HepG2 (cell line): ENCODE measurements around the gene PLOD3. TPM values are rescaled to one million over a fixed set of nuclear protein-coding genes. Genes with fewer than 3 reads are reported as not detected.
"Not testable (repeated sequence)": the region's sequence is repeated elsewhere in the genome, so short reads cannot be mapped to it uniquely, and the experiment has no call there.

ENCODE experiments used
- ATAC-seq: fragments of 200-7000 bp; cut with Tn5 transposase; 3 replicates; pipeline ENCODE4 v1.9.1; 2020; ENCODE audit warnings: mild to moderate bottlenecking, moderate library complexity
- BruUV-seq: library from RNA; stranded (reverse); fragments of 400-500 nt; replicated peaks from 2 replicates; lab custom pipeline; 2021; lab: Mats Ljungman, UMichigan
- CTCF ChIA-PET: fragments of 300-600 bp; formaldehyde crosslinking; extraction: SDS; loops from one replicate; lab custom pipeline; 2021; ENCODE audit warnings: low total read pairs, inconsistent platforms, low intra/inter-chr PET ratio; lab: Yijun Ruan, JAX
- POLR2A ChIA-PET: fragments of 350-600 bp; sonication (Branson Sonifier 250); formaldehyde crosslinking; loops from one replicate; lab custom pipeline; 2020; ENCODE audit warnings: antibody characterized with exemption, inconsistent platforms; lab: Yijun Ruan, JAX
- DNase-seq: peaks from one replicate; pipeline ENCODE4 v3.0.0-alpha.2; 2015; ENCODE audit warnings: low spot score
- FAIRE-seq: peaks from 3 replicates; lab custom pipeline; 2011; peaks lifted over from hg19 to GRCh38; lab: Jason Lieb, UNC
- H2AFZ ChIP-seq: one replicate; pipeline ENCODE4 v1.6.1; 2011; ENCODE audit warnings: low read length, inconsistent platforms
- H3K27ac ChIP-seq: fragments of 300-600 bp; 3 replicates; pipeline ENCODE4 v1.8.0; 2011; ENCODE audit warnings: mixed run types, mild to moderate bottlenecking, mixed read lengths, low read length, inconsistent platforms; ENCODE audit not compliant: insufficient read depth; ENCODE audit errors: extremely low read length
- H3K27me3 ChIP-seq, 2 experiments: fragments of 200-600 bp in 1 of 2; 2 replicates in 1 of 2; 3 replicates in 1 of 2; pipeline versions ENCODE4 v1.6.0 to v1.8.0; 2011; ENCODE audit warnings: low read length in 2 of 2, mild to moderate bottlenecking in 2 of 2, moderate library complexity in 2 of 2, inconsistent platforms in 1 of 2; ENCODE audit not compliant: insufficient read depth in 2 of 2, control insufficient read depth in 1 of 2
- H3K36me3 ChIP-seq, 2 experiments: fragments of 200-600 bp in 1 of 2; replicated peaks in 1 of 2; 2 replicates in 1 of 2; 3 replicates in 1 of 2; pipeline versions ENCODE4 v1.5.1 to v1.8.0; 2011; ENCODE audit warnings: low read length in 2 of 2, inconsistent platforms in 1 of 2; ENCODE audit not compliant: insufficient read depth in 2 of 2, control insufficient read depth in 1 of 2
- H3K4me1 ChIP-seq: 2 replicates; pipeline ENCODE4 v1.5.1; 2012; ENCODE audit warnings: low read length, inconsistent platforms; ENCODE audit not compliant: insufficient read depth
- H3K4me2 ChIP-seq: 2 replicates; pipeline ENCODE4 v1.6.0; 2011; ENCODE audit warnings: low read depth, low read length, inconsistent platforms
- H3K4me3 ChIP-seq, 3 experiments: fragments of 200-600 bp in 1 of 3; sonication (generic), shearing (Covaris generic) in 1 of 3; replicated peaks in 1 of 3; 2 replicates each; pipeline ENCODE4 v1.5.1; 2011 to 2016; ENCODE audit warnings: low read length in 3 of 3, inconsistent platforms in 2 of 3, low read depth in 2 of 3, mild to moderate bottlenecking in 2 of 3, control low read depth in 1 of 3, mixed read lengths in 1 of 3; ENCODE audit not compliant: insufficient read depth in 1 of 3
- H3K79me2 ChIP-seq: one replicate; pipeline ENCODE4 v1.6.1; 2011; ENCODE audit warnings: low read length, inconsistent platforms; ENCODE audit not compliant: insufficient read depth
- H3K9ac ChIP-seq: 2 replicates; pipeline ENCODE4 v1.6.0; 2011; ENCODE audit warnings: mild to moderate bottlenecking, low read depth, low read length, inconsistent platforms; ENCODE audit not compliant: insufficient read depth
- H3K9me3 ChIP-seq: 2 replicates; pipeline ENCODE4 v1.5.1; 2012; ENCODE audit warnings: mild to moderate bottlenecking, low read length
- H4K20me1 ChIP-seq: 2 replicates; pipeline ENCODE4 v1.6.0; 2011; ENCODE audit warnings: inconsistent platforms, mild to moderate bottlenecking, low read length, moderate library complexity; ENCODE audit not compliant: insufficient read depth
- ATF3 ChIP-seq: sonication (generic); formaldehyde crosslinking; IDR thresholded peaks from 2 replicates; pipeline ENCODE4 v1.4.0; 2020; ENCODE audit warnings: missing genetic modification reagents
- HIVEP1 ChIP-seq: sonication (generic); formaldehyde crosslinking; IDR thresholded peaks from 2 replicates; pipeline ENCODE4 v1.4.0; 2020; ENCODE audit warnings: mild to moderate bottlenecking, missing genetic modification reagents
- HNRNPK ChIP-seq: fragments of 200-400 bp; formaldehyde crosslinking; IDR thresholded peaks from 2 replicates; pipeline ENCODE4 v1.6.1; 2018; ENCODE audit warnings: low read length, low read depth, moderate library complexity, mild to moderate bottlenecking; ENCODE audit not compliant: poor library complexity, severe bottlenecking
- IRF2 ChIP-seq: IDR thresholded peaks from 2 replicates; pipeline ENCODE4 v1.6.1; 2018; ENCODE audit warnings: missing genetic modification reagents, missing compliant biosample characterization
- PHF5A ChIP-seq: IDR thresholded peaks from one replicate; pipeline ENCODE4 v1.6.1; 2018; ENCODE audit warnings: low read depth, missing genetic modification reagents; ENCODE audit not compliant: unreplicated experiment
- POLR2AphosphoS5 ChIP-seq: IDR thresholded peaks from 2 replicates; pipeline ENCODE4 v1.6.1; 2012; ENCODE audit warnings: low read depth, low read length
- RFX5 ChIP-seq: IDR thresholded peaks from 2 replicates; pipeline ENCODE4 v1.6.1; 2011; ENCODE audit warnings: low read depth, low read length, improper control_type of control experiment
- XRCC5 ChIP-seq: fragments of 200-400 bp; formaldehyde crosslinking; optimal IDR thresholded peaks from 2 replicates; pipeline ENCODE3; 2017; ENCODE audit warnings: mild to moderate bottlenecking, low read length
- ZNF205 ChIP-seq: IDR thresholded peaks from 2 replicates; pipeline ENCODE4 v1.6.1; 2018; ENCODE audit warnings: missing biosample characterization, missing genetic modification reagents
- ZNF430 ChIP-seq: sonication (generic); formaldehyde crosslinking; IDR thresholded peaks from 2 replicates; pipeline ENCODE4 v1.9.0; 2021; ENCODE audit warnings: mild to moderate bottlenecking, missing genetic modification reagents
- ZNF746 ChIP-seq: sonication (generic); formaldehyde crosslinking; IDR thresholded peaks from 2 replicates; pipeline ENCODE4 v1.8.0; 2022; ENCODE audit warnings: mild to moderate bottlenecking, missing genetic modification reagents
- ZNF841 ChIP-seq: sonication (generic); formaldehyde crosslinking; IDR thresholded peaks from 2 replicates; pipeline ENCODE4 v1.8.1; 2023; ENCODE audit warnings: missing genetic modification reagents, borderline replicate concordance
- WGBS: methylation state at CpG from one replicate; pipeline ENCODE4 v1.1.6; 2017; ENCODE audit warnings: low lambda C conversion rate; 5-methylcytosine and 5-hydroxymethylcytosine counted together
- in situ Hi-C: cut with HindIII; loops from 2 replicates; pipeline ENCODE4 v1.10.0; 2017; ENCODE audit warnings: low pct_unique_long_range_greater_than_20kb; ENCODE audit not compliant: extremely low pct_ligation_motif_present
- intact Hi-C: fragments of 100-400 bp; cut with micrococcal nuclease; formaldehyde crosslinking; loops from one replicate; pipeline ENCODE4 v1.10.0; 2022; ENCODE audit not compliant: unreplicated experiment
- polyA plus RNA-seq, 8 experiments: library from polyadenylated mRNA; depleted of rRNA in 3 of 8; stranded (reverse) in 7 of 8; unstranded in 1 of 8; fragments of >200 nt; fragmentation: Illumina TruSeq in 4 of 8; extraction: Trizol in 4 of 8; gene quantifications; 2 replicates each; pipeline versions ENCODE4 v1.2.1 to v1.2.3, GENCODE V29; 2011 to 2016; ENCODE audit warnings: low read depth in 4 of 8, missing spikeins in 1 of 8, mixed read lengths in 1 of 8; ENCODE audit not compliant: insufficient read depth in 1 of 8
- total RNA-seq, 5 experiments: library from RNA; depleted of rRNA; stranded (reverse); fragments of >200 nt; fragmentation: Illumina TruSeq; extraction: Trizol; gene quantifications; 2 replicates each; pipeline ENCODE4 v1.2.3, GENCODE V29; 2016; ENCODE audit warnings: low read depth in 1 of 5

PLOD3 gene
- total and polyA plus RNA-seq, 2 of the 13 experiments (the other 11 are each of a cell fraction or from before 2014, with no cell fraction given), result 65.8 to 67.4 TPM

- H4K20me1 ChIP-seq, BruUV-seq, H3K27ac ChIP-seq, H2AFZ ChIP-seq, H3K36me3 ChIP-seq, FAIRE-seq, DNase-seq, ATAC-seq, in situ Hi-C loops, CTCF ChIA-PET, H3K9me3 ChIP-seq, H3K9ac ChIP-seq, intact Hi-C loops, H3K27me3 ChIP-seq: not testable (repeated sequence)
- H3K4me2 ChIP-seq, result peak overlapping the region; percentile 78
- POLR2A ChIA-PET, result interaction anchor here (2.3 kb wide), 1 partner anchor 52 kb away, joined by 24 read pairs; the partner anchor contains the start of gene MOGAT3
- 88% methylated on average over 5 of the region's 5 CpGs for WGBS
- peak; percentile 85 for TF ChIP-seq HNRNPK
- peaks cover 20% of the 10 kb centered on the region for H3K4me1 ChIP-seq
- H3K4me3 ChIP-seq, result peak overlapping the region in 2 of 3 experiments; percentile 98 to 99; a peak in 3 of 6 replicates
- peaks cover 24% of the 10 kb centered on the region for H3K79me2 ChIP-seq
These were observed 35.8 kb upstream of the PLOD3 start for GRCh38 chr7:101253199-101253598.

GRCh38 chr7:101251871-101252659, 34.7 kb upstream of the PLOD3 start:
- Histone ChIP-seq H3K4me3 (peak overlapping the region; percentile 86 to 99 (median 98)), H3K27ac (peak overlapping the region; percentile 76), H3K9me3 (no peaks in the 10 kb centered on the region), H3K9ac (peak overlapping the region; percentile 84), H2AFZ (peak overlapping the region; percentile 82), H3K4me1 (peaks cover 14% of the 10 kb centered on the region), H3K27me3 (no peaks in the 10 kb centered on the region; a peak in 2 of 5 replicates), H3K4me2 (peak overlapping the region; percentile 89), H3K79me2 (peaks cover 24% of the 10 kb centered on the region), H3K36me3 (peaks cover 2 to 11% of the 10 kb centered on the region in 2 experiments; a peak in 1 of 5 replicates), H4K20me1 (peaks cover 3% of the 10 kb centered on the region; the same call in 1 of the 2 replicates)
- ChIA-PET POLR2A (interaction anchor here (0.6 to 2.3 kb wide), 10 partner anchors 9 to 1763 kb away, joined by 3 to 25 read pairs (median 4); partner anchors contain the start of genes CLDN15, IFT22, MOGAT3 and PLOD3), CTCF (no interaction called here)
- in situ Hi-C loops (no loop called here), intact Hi-C loops (no loop called here)
- ATAC-seq (peak; percentile 99), DNase-seq (peak; percentile 95), FAIRE-seq (peak; percentile 92)
- BruUV-seq, result TSS peak; percentile 79
- WGBS, result under 1% methylated on average over 43 of the region's 55 CpGs
- TF ChIP-seq RFX5, result peak; percentile 28; the same call in 1 of the 2 replicates
- TF ChIP-seq XRCC5, result peak; percentile 78
- TF ChIP-seq POLR2AphosphoS5, result peak; percentile 91
- TF ChIP-seq IRF2, result peak; percentile 59; the same call in 1 of the 2 replicates
- no peak for TF ChIP-seq PHF5A (CRISPR knock-in tag)
- no peak for TF ChIP-seq ATF3
- TF ChIP-seq ZNF746 (CRISPR knock-in tag), result no peak
- TF ChIP-seq HIVEP1 (CRISPR knock-in tag), result no peak
- peak; percentile 39; the same call in 1 of the 2 replicates for TF ChIP-seq ZNF205
- 0 out of 2 replicates have a peak, but pooled peaks have one; percentile 58 for TF ChIP-seq ZNF430 (CRISPR knock-in tag)
- TF ChIP-seq ZNF841, result no peak
